GM10266 (cell line): ENCODE data around the gene CCDC78.

Source experiments
- DNase-seq: peaks from one replicate; pipeline ENCODE4 v3.0.0; 2012; ENCODE audit errors: extremely low spot score
- TF ChIP-seq, protein P1 (sequence below): IDR thresholded peaks from 2 replicates; pipeline ENCODE4 v1.5.1; 2012; ENCODE audit warnings: mild to moderate bottlenecking, low read depth; ENCODE audit not compliant: control insufficient read depth, insufficient read depth; ENCODE audit errors: missing control alignments

Gene CCDC78

GRCh38 chr16:679814-680624 is 46.2 kb downstream of the CCDC78 start, which contains the start of gene STUB1:
Gene STUB1, plus strand, starts transcription at chr16:680410. Its CDS starts 116 bp downstream, at chr16:680526.
- TF ChIP-seq, protein P1, sequence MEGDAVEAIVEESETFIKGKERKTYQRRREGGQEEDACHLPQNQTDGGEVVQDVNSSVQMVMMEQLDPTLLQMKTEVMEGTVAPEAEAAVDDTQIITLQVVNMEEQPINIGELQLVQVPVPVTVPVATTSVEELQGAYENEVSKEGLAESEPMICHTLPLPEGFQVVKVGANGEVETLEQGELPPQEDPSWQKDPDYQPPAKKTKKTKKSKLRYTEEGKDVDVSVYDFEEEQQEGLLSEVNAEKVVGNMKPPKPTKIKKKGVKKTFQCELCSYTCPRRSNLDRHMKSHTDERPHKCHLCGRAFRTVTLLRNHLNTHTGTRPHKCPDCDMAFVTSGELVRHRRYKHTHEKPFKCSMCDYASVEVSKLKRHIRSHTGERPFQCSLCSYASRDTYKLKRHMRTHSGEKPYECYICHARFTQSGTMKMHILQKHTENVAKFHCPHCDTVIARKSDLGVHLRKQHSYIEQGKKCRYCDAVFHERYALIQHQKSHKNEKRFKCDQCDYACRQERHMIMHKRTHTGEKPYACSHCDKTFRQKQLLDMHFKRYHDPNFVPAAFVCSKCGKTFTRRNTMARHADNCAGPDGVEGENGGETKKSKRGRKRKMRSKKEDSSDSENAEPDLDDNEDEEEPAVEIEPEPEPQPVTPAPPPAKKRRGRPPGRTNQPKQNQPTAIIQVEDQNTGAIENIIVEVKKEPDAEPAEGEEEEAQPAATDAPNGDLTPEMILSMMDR = no peak
- peak; percentile 94 for DNase-seq

DNA sequence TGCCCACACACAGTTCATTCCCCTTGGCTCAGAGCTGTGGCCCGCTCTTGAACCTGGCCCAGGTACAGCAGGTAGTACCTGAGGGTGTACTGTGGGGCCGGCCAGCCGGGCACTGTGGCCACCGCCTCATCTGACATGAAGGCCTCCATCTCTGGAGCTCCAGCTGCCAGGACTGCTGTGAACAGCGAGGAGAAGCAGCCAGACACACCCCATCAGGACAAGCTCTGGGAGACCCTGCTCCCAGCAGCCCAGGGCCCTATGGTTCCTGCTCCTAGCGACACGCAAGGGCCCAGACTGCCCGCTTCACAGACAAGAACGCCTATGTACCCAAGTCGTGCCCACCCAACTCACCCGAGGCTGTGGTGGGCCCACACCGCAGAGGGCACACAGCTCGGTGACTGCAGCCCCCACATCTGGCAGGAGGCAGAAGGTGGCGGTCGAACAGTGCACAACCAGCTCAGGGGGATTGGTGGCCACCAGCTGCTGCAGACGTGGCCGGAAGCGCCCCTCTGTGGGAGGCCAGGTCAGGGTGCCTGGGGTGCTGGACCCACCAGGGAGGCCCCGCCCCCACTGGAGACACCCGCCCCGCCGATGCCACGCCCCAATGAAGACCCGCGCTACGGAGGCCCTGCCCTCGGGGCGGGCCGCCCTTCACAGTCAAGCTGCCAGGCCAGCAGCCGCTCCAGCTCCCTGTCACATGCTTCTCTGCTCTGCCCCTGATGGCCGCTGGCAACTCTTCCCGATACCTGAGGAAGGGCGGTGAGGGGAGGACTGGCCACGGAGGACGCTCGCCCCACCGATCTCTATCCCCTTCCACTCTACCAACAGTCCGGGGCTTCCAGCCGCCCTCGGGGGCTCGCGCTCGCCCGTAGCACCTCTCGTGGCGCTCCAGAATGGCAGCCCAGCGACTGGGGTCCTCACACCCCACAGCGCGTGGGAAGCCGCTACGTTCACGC is 47.1 kb downstream of the CCDC78 start:
- DNase-seq = peak; percentile 73

GRCh38 chr16:678209-678857 is 47.9 kb downstream of the CCDC78 start:
- TF ChIP-seq, protein P1 = no peak
- no peak for DNase-seq

More for the DNA sequence above, 47.1 kb downstream of the CCDC78 start:
- TF ChIP-seq, protein P1 = no peak

GRCh38 chr16:677316-678190 is 48.7 kb downstream of the CCDC78 start:
- TF ChIP-seq, protein P1 = no peak
- DNase-seq = no peak

DNA sequence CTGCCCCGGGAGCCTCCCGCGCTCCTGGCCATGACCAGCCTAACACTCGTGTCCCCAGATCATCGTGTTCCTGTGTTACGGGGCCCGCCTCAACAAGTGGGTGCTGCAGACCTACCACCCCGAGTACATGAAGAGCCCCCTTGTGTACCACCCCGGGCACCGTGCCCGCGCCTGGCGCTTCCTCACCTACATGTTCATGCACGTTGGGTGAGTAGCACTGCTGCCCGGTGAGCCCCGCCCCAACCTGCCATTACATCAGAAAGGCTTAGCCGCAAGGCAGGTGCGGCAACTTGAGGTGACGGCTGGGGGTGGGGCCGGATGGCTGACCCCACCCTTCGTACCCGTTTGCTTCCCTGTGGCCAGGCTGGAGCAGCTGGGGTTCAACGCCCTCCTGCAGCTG is 49.3 kb downstream of the CCDC78 start:
- DNase-seq = no peak

DNA sequence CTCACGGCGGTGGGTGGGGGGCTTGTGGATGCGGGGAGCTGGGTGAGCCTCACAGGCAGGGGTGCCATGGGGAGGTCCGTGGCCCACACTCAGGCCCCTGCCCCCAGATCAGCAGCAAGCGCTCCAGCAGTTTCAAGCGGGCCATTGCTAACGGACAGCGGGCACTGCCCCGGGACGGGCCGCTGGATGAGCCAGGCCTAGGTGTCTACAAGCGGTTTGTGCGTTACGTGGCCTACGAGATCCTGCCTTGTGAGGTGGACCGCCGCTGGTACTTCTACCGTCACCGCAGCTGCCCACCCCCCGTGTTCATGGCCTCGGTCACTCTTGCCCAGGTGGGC is 49.7 kb downstream of the CCDC78 start:
- no peak for DNase-seq
- TF ChIP-seq, protein P1 = no peak

More for the DNA sequence above, 49.3 kb downstream of the CCDC78 start:
- TF ChIP-seq, protein P1 = no peak
